NCI-H226 (cell line): Measurements from ENCODE around the gene CDH26.
A peak's percentile ranks its signal among the peaks of the same experiment; 100 is the strongest.

ENCODE experiments used
- DNase-seq: peaks from one replicate; pipeline ENCODE4 v3.0.0-alpha.2; 2015

Gene CDH26

GRCh38 chr20:59958123-59958522 is at the start of gene CDH26:
Gene CDH26, plus strand, starts transcription at chr20:59958423. Its CDS starts 304 bp downstream, at chr20:59958727.
- no peak for DNase-seq

DNA sequence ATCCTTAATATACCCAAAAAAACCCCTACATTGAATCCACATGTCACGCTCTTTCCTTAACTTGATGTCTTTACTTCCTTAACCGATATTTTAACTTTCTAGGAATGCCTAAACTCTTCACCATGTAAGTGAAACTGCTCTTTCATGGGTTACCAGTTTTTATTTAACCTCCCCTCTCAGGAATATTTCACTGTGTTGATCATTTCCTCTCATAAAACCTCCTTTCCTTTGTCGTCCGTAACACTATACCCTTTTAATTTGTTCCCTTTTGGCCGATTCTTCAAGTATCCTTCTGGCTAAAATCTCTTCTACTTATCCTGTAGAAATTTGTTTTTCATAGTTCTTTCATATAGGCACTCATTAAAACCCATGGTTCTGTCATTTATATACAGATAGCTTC is 49.4 kb upstream of the CDH26 start:
- DNase-seq = no peak

DNA sequence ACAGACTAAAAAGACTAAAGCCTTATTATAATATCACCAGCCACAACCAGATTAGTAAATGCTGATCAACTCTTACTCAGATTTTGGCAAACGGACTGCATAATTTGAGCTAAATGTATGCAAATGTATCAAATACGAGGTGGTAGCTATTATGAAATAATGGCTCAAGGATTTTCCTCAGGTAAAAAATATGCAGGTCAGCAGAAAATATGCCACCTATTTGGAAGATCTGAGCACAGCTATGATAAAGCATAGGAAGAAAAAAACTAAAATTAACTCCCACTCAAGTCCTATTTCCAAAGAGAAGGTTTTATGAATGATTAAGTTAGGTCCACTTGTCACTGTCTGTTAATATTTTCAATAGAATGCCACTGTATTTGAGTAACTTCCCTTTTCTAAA is 47.2 kb upstream of the CDH26 start:
- no peak for DNase-seq

GRCh38 chr20:59912609-59913008 is 45.6 kb upstream of the CDH26 start:
- no peak for DNase-seq

DNA sequence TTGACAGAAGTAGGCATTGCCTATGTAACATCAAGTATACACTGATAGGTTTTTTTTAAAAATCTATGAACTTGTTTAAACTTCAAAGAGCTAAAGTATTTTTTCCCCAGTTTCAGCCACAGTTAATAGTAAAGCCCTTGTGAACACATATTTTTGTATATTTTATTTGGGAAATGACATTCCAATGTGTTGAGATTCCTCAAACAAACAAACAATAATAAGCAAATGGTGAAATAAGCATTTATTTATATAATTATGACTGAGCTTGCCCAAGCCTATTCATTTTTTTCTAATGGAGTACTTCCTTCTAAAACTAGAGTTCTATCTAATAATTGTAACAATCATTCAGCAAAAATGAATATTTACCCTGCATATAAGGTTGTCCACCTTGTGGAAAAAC is 37.3 kb upstream of the CDH26 start:
- no peak for DNase-seq

DNA sequence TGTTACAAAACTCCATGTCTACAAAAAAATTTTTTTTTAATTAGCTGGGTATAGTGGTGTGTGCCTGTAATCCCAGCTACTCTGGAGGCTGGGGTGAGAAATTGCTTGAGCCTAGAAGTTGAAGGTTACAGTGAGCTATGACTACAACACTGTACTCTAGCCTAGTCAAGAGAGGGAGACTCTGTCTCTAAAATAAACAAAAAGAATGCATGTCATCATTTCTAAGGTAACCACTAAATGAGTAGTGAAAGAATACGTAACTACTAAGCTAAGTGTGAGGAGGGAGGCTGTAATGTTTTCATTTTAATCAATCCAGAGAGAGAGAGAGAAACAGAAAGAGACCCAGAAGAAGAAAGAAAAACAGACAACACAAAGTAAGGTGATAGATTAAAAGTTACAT is 34.7 kb upstream of the CDH26 start:
- DNase-seq = no peak

- no peak for DNase-seq
Observed at GRCh38 chr20:59925359-59925758, 32.9 kb upstream of the CDH26 start.

DNA sequence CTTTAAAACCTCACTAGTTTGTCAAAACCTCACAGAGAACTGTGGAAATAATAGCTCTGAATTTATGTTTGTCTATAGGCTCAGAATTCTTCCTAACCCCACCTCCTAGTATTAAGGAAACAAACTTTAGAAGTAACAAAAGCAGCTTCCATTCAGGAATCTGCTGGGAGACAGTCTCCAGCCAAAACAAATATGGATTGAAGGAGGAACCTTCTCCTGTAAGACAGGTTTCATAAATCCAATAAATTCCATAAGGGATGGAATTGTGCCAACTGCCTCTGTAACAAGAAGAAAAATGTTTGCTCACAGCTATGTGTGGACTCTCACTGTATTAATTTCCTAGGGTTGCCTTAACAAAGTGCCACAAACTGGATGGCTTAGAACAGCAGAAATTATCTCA is 32.3 kb upstream of the CDH26 start:
- DNase-seq = no peak

DNA sequence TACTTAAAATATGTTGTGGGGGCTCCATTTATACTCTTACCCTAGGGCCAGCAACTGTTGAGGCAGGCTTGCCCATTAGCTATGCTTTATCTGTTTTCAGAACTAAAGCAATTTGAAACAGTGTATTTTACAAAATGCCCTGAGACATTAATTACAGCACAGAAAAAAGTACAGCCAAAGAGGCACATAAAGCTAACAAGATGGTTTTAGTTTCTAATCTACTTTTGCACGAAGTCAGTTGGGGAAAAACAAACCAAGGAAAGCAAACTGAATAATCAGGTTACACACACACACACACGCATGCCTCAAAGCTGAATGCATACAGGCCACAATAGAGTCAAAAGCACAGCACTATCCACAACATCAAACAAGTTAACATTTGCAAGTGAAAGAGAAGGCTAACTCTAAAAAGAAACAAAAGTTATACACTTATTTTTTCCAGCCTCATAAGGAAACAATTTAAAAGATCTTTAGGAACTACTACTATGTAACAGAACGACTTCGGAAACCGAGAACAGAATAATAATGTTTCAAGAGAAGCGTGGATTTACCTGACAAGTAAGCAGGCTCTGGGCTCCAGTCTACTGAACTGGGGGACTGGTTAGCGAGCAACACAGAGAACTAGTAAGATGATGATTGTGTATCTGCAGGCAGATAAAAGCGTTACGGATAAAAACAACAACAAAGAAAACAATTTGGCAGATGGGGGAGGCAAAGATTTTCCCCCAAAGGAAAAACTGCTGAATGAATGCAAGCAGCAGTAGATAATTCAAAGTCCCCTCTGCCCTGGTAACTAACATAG is 26.5 kb upstream of the CDH26 start:
- DNase-seq = no peak

DNA sequence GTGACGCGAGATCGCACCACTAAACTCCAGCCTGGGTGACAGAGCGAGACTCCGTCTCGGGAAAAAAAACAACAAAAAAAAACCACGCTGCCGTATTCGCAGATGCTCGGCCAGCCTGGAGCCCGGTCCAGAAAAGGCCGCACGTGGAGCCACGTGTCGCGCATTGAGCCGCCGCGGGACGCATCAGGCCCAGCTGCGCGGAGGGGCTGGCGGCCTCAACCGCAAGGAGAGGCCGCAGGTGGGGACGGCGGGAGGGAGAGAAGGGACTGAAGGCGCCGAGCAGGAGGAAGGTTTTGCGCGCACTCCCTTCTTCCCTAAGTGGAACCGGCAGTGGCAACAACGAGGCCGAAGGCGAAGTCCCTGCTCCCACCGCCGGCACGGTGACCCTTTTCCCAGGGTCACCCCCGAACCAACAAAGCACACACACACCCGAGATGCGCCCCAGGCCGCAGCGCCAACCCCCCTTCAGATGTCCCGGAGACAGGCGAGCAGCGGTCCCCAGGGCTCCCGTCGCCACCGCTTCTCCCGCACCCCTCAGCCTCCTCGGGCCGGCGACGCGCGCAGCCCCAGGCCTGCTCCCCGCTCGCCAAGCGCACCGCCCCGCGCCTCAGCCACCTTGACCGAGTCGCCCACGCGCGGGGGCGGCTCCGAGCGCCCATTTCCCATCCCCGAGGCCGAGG is 25.5 kb upstream of the CDH26 start:
- no peak for DNase-seq

GRCh38 chr20:59933296-59933848 is 24.9 kb upstream of the CDH26 start, which contains the start of gene SYCP2:
Gene SYCP2, minus strand, starts transcription at chr20:59933637. Its CDS starts 11,224 bp downstream, at chr20:59922413.
- DNase-seq = no peak

GRCh38 chr20:59933849-59934585 is 24.2 kb upstream of the CDH26 start:
- peak; percentile 53 for DNase-seq

- no peak for DNase-seq
Observed at GRCh38 chr20:59935457-59936185, 22.6 kb upstream of the CDH26 start.

DNA sequence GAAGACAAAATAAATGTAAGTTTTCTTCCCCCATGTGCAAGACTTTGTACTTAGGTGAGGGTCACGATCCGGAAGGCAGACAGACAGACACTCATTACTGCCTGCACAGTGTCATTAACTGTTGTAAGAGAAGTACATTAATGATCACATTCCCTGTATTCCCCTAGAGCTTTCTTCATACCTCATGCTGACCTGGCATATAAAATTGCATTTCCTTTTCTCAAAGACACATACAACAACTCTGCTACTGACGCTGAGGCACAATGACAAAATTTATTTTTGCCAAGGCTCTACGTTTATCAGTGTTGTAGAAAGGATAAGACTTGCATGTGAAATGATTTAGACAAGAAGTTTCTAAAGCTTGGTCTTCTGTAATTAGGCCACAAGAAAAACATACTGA is 21.8 kb upstream of the CDH26 start:
- DNase-seq = no peak

GRCh38 chr20:59937150-59937549 is 21.1 kb upstream of the CDH26 start:
- DNase-seq = no peak

DNA sequence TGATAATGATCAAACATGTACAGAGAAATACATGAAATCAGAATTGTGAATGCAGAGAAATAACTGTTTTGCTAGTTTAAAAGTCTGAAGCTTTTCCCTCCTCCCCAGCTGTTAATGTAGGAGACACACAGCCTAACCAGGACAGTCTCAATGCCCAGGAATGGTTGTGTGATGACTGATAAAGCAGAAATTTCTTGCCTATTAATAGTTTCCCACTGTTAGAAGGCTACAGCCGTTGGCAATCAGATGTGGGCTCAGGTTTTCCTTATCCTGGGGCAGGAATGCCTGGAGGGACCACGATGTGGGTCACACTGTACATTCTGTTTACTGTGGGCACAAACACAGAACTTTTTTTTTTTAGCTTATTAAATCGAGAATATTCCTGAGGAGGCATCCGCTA is 20.0 kb upstream of the CDH26 start:
- DNase-seq = no peak

GRCh38 chr20:59938696-59939051 is 19.5 kb upstream of the CDH26 start:
- DNase-seq = no peak

DNA sequence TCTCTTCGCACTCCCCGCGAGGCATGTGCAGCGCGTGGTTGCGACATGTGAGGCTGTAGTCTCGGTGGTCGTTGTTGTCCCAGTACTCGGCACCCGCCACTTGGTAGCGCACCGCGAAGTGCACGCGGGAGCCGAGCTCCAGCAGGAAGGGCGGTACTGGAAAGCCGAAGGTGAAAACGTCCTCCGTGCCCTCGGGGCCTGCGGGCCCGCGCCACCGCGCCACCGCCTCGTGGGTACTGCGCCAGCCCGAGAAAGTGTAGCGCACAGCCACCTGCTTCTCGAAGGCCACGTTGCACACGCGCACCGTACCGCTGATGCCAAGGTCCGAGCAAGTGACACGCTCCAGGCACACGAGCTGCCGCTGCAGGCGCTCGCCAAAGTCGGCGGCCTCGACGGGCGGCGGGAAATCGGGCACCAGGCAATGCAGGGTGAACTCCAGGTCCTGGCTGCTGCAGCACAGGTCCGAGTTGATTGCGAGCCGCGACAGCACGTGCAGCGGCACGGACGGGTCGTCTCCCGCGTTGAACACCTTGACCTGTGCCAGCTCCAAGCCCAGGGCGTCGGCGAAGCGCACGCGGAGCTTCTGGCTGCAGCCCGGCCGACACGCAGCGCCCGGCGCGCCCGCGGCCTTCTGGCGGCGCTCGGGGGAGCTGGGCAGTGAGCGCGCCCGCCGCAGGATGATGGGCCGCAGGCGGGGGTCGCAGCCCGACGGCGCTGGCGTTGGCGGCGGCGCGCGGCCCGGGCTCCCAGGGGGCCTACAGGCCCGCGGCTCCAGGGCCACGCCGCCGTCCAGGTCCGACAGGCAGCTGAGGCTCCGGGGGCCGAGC is 19.0 kb upstream of the CDH26 start:
- no peak for DNase-seq

GRCh38 chr20:59939879-59940128 is 18.4 kb upstream of the CDH26 start:
- DNase-seq = no peak

- DNase-seq = peak; percentile 94
Observed at GRCh38 chr20:59940129-59940955, 17.9 kb upstream of the CDH26 start, which contains the start of the genes FAM217B and PPP1R3D. Gene FAM217B, plus strand, starts transcription at chr20:59940389. Its CDS starts 3,555 bp downstream, at chr20:59943944. Gene PPP1R3D, minus strand, starts transcription at chr20:59940305. Its CDS starts 374 bp downstream, at chr20:59939931.

- DNase-seq = no peak
Observed at GRCh38 chr20:59940956-59941294, 17.3 kb upstream of the CDH26 start.
